H1 (cell line): ENCODE results near the gene TLK2. TPM values are rescaled to one million over a fixed set of nuclear protein-coding genes. Genes with fewer than 3 reads are reported as not detected.

Experiments used
- CTCF ChIA-PET: fragments of 300-600 bp; sonication (Branson Sonifier 250); formaldehyde crosslinking; loops from one replicate; lab custom pipeline; 2021; ENCODE audit not compliant: partially characterized antibody; lab: Charles Lee
- POLR2A ChIA-PET: fragments of 300-600 bp; sonication (Branson Sonifier 250); formaldehyde crosslinking; loops from one replicate; lab custom pipeline; 2021; ENCODE audit warnings: inconsistent platforms; ENCODE audit not compliant: partially characterized antibody; lab: Charles Lee
- DNase-seq, 2 experiments: peaks; one replicate each; pipeline versions ENCODE4 v3.0.0 to v3.0.0-alpha.2; 2010 to 2022; ENCODE audit warnings: low spot score in 2 of 2, low read depth in 1 of 2, mixed read lengths in 1 of 2
- FAIRE-seq: peaks from 2 replicates; lab custom pipeline; 2011; peaks lifted over from hg19 to GRCh38; lab: Jason Lieb, UNC
- H2AFZ ChIP-seq: 2 replicates; pipeline ENCODE4 v1.8.1; 2012; ENCODE audit warnings: low read length, inconsistent platforms
- H2AK5ac ChIP-seq: 2 replicates; pipeline ENCODE4 v1.6.1; 2013; ENCODE audit warnings: low read depth, low read length
- H2BK120ac ChIP-seq: replicated peaks from 2 replicates; pipeline ENCODE3; 2013; ENCODE audit warnings: low read depth, low read length, inconsistent platforms
- H2BK12ac ChIP-seq: 2 replicates; pipeline ENCODE4 v1.6.1; 2013; ENCODE audit warnings: low read depth, low read length
- H2BK15ac ChIP-seq: 2 replicates; pipeline ENCODE4 v1.6.1; 2013; ENCODE audit warnings: low read length
- H2BK20ac ChIP-seq: 2 replicates; pipeline ENCODE4 v1.6.1; 2013; ENCODE audit warnings: low read length
- H2BK5ac ChIP-seq: 2 replicates; pipeline ENCODE4 v1.6.1; 2013; ENCODE audit warnings: low read depth, low read length
- H3K14ac ChIP-seq: 2 replicates; pipeline ENCODE4 v1.6.1; 2013; ENCODE audit warnings: inconsistent platforms; ENCODE audit not compliant: insufficient read length
- H3K18ac ChIP-seq: 2 replicates; pipeline ENCODE4 v1.6.1; 2013; ENCODE audit warnings: low read length; ENCODE audit errors: extremely low read depth
- H3K23ac ChIP-seq: 2 replicates; pipeline ENCODE4 v1.6.1; 2013; ENCODE audit warnings: inconsistent platforms; ENCODE audit not compliant: insufficient read length
- H3K23me2 ChIP-seq: 2 replicates; pipeline ENCODE4 v1.6.1; 2013; ENCODE audit warnings: low read depth, low read length
- H3K27ac ChIP-seq: 2 replicates; pipeline ENCODE4 v1.6.1; 2011; ENCODE audit warnings: low read depth, low read length, inconsistent platforms
- H3K27me3 ChIP-seq, 4 experiments: replicated peaks in 1 of 4; 1 replicate in 1 of 4; 2 replicates in 3 of 4; pipeline versions ENCODE4 v1.6.1 to v1.8.1; 2011 to 2013; ENCODE audit warnings: low read length in 3 of 4, mild to moderate bottlenecking in 3 of 4, inconsistent platforms in 2 of 4, mixed read lengths in 2 of 4, moderate library complexity in 1 of 4; ENCODE audit not compliant: control insufficient read depth in 3 of 4, insufficient read depth in 3 of 4; ENCODE audit errors: extremely low read depth in 1 of 4
- H3K36me3 ChIP-seq, 4 experiments: 2 replicates each; pipeline versions ENCODE4 v1.6.1 to v1.8.1; 2011 to 2013; ENCODE audit warnings: mild to moderate bottlenecking in 4 of 4, low read length in 3 of 4, moderate library complexity in 2 of 4, control low read depth in 1 of 4, inconsistent platforms in 1 of 4; ENCODE audit not compliant: insufficient read depth in 4 of 4, control insufficient read depth in 2 of 4
- H3K4ac ChIP-seq: replicated peaks from 2 replicates; pipeline ENCODE3; 2013; ENCODE audit warnings: low read length, low read depth, mixed read lengths, inconsistent platforms; ENCODE audit not compliant: insufficient read length
- H3K4me1 ChIP-seq, 4 experiments: replicated peaks in 1 of 4; 1 replicate in 1 of 4; 2 replicates in 3 of 4; pipeline versions ENCODE4 v1.6.1 to v1.8.1; 2011 to 2013; ENCODE audit warnings: low read length in 3 of 4, inconsistent platforms in 2 of 4, mixed read lengths in 1 of 4; ENCODE audit not compliant: insufficient read depth in 4 of 4, control insufficient read depth in 3 of 4
- H3K4me2 ChIP-seq, 2 experiments: 2 replicates each; pipeline versions ENCODE4 v1.6.1 to v1.8.1; 2011 to 2013; ENCODE audit warnings: low read depth in 2 of 2, low read length in 2 of 2, control low read depth in 1 of 2, inconsistent platforms in 1 of 2, mild to moderate bottlenecking in 1 of 2; ENCODE audit not compliant: insufficient read depth in 1 of 2
- H3K4me3 ChIP-seq, 4 experiments: fragments of 200-600, 300-600 bp in 1 of 4; sonication (generic), shearing (Covaris generic), sonication (Bioruptor Twin) in 1 of 4; 2 replicates each; pipeline versions ENCODE4 v1.5.1 to v1.8.1; 2011 to 2016; ENCODE audit warnings: low read length in 4 of 4, low read depth in 3 of 4, control low read depth in 2 of 4, inconsistent platforms in 2 of 4, mild to moderate bottlenecking in 2 of 4, mixed read lengths in 1 of 4, moderate library complexity in 1 of 4; ENCODE audit not compliant: insufficient read depth in 2 of 4; ENCODE audit errors: extremely low read depth in 1 of 4
- H3K56ac ChIP-seq: replicated peaks from 2 replicates; pipeline ENCODE3; 2013; ENCODE audit warnings: low read depth, mild to moderate bottlenecking, mixed read lengths, low read length, inconsistent platforms; ENCODE audit not compliant: insufficient read length
- H3K79me1 ChIP-seq: 2 replicates; pipeline ENCODE4 v1.6.1; 2013; ENCODE audit warnings: low read depth, low read length, control low read depth
- H3K79me2 ChIP-seq, 2 experiments: 2 replicates each; pipeline versions ENCODE4 v1.6.1 to v1.8.1; 2012 to 2013; ENCODE audit warnings: low read length in 2 of 2, mild to moderate bottlenecking in 2 of 2, inconsistent platforms in 1 of 2; ENCODE audit not compliant: insufficient read depth in 2 of 2, control insufficient read depth in 1 of 2
- H3K9ac ChIP-seq, 4 experiments: replicated peaks in 1 of 4; 1 replicate in 1 of 4; 2 replicates in 3 of 4; pipeline versions ENCODE4 v1.6.1 to v1.8.1; 2011 to 2013; ENCODE audit warnings: low read depth in 3 of 4, low read length in 3 of 4, control low read depth in 2 of 4, mild to moderate bottlenecking in 2 of 4, moderate library complexity in 2 of 4, inconsistent platforms in 1 of 4; ENCODE audit errors: extremely low read depth in 1 of 4
- H3K9me3 ChIP-seq, 2 experiments: 2 replicates each; pipeline versions ENCODE4 v1.6.1 to v1.8.1; 2012 to 2013; ENCODE audit warnings: mild to moderate bottlenecking in 2 of 2, moderate library complexity in 2 of 2, control low read depth in 1 of 2, inconsistent platforms in 1 of 2, low read depth in 1 of 2, low read length in 1 of 2, mixed read lengths in 1 of 2; ENCODE audit not compliant: insufficient read depth in 2 of 2
- H4K20me1 ChIP-seq, 2 experiments: replicated peaks in 1 of 2; 2 replicates each; pipeline versions ENCODE3 to v1.8.1; 2011 to 2013; ENCODE audit warnings: inconsistent platforms in 2 of 2, low read length in 2 of 2, mild to moderate bottlenecking in 1 of 2; ENCODE audit not compliant: insufficient read depth in 2 of 2, control insufficient read depth in 1 of 2
- H4K5ac ChIP-seq: 2 replicates; pipeline ENCODE4 v1.6.1; 2013; ENCODE audit warnings: low read length, low read depth, mixed read lengths, inconsistent platforms; ENCODE audit not compliant: insufficient read length
- H4K8ac ChIP-seq: 2 replicates; pipeline ENCODE4 v1.8.0; 2013; ENCODE audit warnings: mild to moderate bottlenecking, moderate library complexity, low read length, inconsistent platforms; ENCODE audit not compliant: insufficient read depth; ENCODE audit errors: extremely low read depth
- H4K91ac ChIP-seq: replicated peaks from 2 replicates; pipeline ENCODE3; 2013; ENCODE audit warnings: low read length, mixed read lengths, inconsistent platforms; ENCODE audit not compliant: insufficient read length
- BCL11A ChIP-seq, 2 experiments: IDR thresholded peaks; one replicate each; pipeline ENCODE4 v1.6.1; 2011; ENCODE audit warnings: low read depth in 2 of 2, low read length in 2 of 2, mild to moderate bottlenecking in 2 of 2
- CEBPB ChIP-seq: IDR thresholded peaks from 2 replicates; pipeline ENCODE4 v1.6.1; 2012; ENCODE audit warnings: low read depth, low read length
- CHD2 ChIP-seq: IDR thresholded peaks from 2 replicates; pipeline ENCODE4 v1.6.1; 2012; ENCODE audit warnings: low read length, improper control_type of control experiment
- EZH2 ChIP-seq: fragments of 200-600 bp; sonication (generic); IDR thresholded peaks from 2 replicates; pipeline ENCODE4 v1.7.1; 2012; ENCODE audit warnings: low read depth, mild to moderate bottlenecking, moderate library complexity, low read length, inconsistent platforms; ENCODE audit not compliant: severe bottlenecking
- HDAC6 ChIP-seq: IDR thresholded peaks from one replicate; pipeline ENCODE4 v1.7.1; 2012; ENCODE audit warnings: low read depth, mild to moderate bottlenecking, inconsistent platforms, low read length, moderate library complexity
- KDM4A ChIP-seq: IDR thresholded peaks from one replicate; pipeline ENCODE4 v1.7.1; 2012; ENCODE audit warnings: low read depth, mild to moderate bottlenecking, moderate library complexity, low read length, inconsistent platforms; ENCODE audit not compliant: severe bottlenecking
- KDM5A ChIP-seq: fragments of 200-600 bp; IDR thresholded peaks from 2 replicates; pipeline ENCODE4 v1.7.1; 2012; ENCODE audit warnings: mild to moderate bottlenecking, low read length, inconsistent platforms, mixed read lengths
- MAX ChIP-seq: IDR thresholded peaks from 2 replicates; pipeline ENCODE4 v1.6.1; 2012; ENCODE audit warnings: inconsistent platforms
- RBBP5 ChIP-seq: IDR thresholded peaks from 2 replicates; pipeline ENCODE4 v1.7.1; 2012; ENCODE audit warnings: low read depth, mild to moderate bottlenecking, inconsistent platforms, low read length, moderate library complexity, borderline replicate concordance
- RXRA ChIP-seq: IDR thresholded peaks from 2 replicates; pipeline ENCODE4 v1.6.1; 2011; ENCODE audit warnings: low read depth, mild to moderate bottlenecking, low read length, moderate library complexity; ENCODE audit not compliant: insufficient read depth
- SP1 ChIP-seq: IDR thresholded peaks from 2 replicates; pipeline ENCODE4 v1.6.1; 2011; ENCODE audit warnings: low read depth, low read length
- SP2 ChIP-seq: IDR thresholded peaks from 2 replicates; pipeline ENCODE4 v1.6.1; 2012; ENCODE audit warnings: mild to moderate bottlenecking, low read length, inconsistent platforms
- USF2 ChIP-seq: IDR thresholded peaks from 2 replicates; pipeline ENCODE4 v1.6.1; 2011; ENCODE audit warnings: low read length, improper control_type of control experiment
- ZNF274 ChIP-seq: IDR thresholded peaks from 2 replicates; pipeline ENCODE4 v1.7.0; 2012; ENCODE audit warnings: low read length, borderline replicate concordance; ENCODE audit errors: extremely low read depth
- WGBS, 2 experiments: shearing (Covaris generic) in 1 of 2; methylation state at CpG; one replicate each; pipeline versions ENCODE4 v1.1.6 to v1.1.7; 2013 to 2015; ENCODE audit warnings: low lambda C conversion rate in 2 of 2, mixed read lengths in 2 of 2, inconsistent platforms in 1 of 2, low coverage in 1 of 2, missing lambda C conversion rate in 1 of 2; ENCODE audit not compliant: insufficient replicate concordance in 2 of 2, insufficient coverage in 1 of 2, insufficient read length in 1 of 2; ENCODE audit errors: extremely low coverage in 1 of 2, missing lambda C conversion rate in 1 of 2; 5-methylcytosine and 5-hydroxymethylcytosine counted together
- polyA plus RNA-seq, 7 experiments: library from polyadenylated mRNA; depleted of rRNA in 3 of 7; stranded (reverse) in 5 of 7; unstranded in 2 of 7; fragments of >200 nt in 5 of 7; fragments of 200-250 nt in 2 of 7; gene quantifications; 1 replicate in 5 of 7; 2 replicates in 1 of 7; 4 replicates in 1 of 7; pipeline versions ENCODE4 v1.2.1 to v1.2.3, GENCODE V29; 2011 to 2013; ENCODE audit warnings: missing spikeins in 2 of 7, mixed read lengths in 2 of 7
- total RNA-seq: library from RNA; stranded (reverse); fragmentation: NEBNext Ultra II Directional; extraction: Animal tissue kit (Norgen Biotek cat#: 25700); gene quantifications from 2 replicates; pipeline ENCODE4 v1.2.1, GENCODE V29; 2021

TLK2 gene
- total and polyA plus RNA-seq, 2 of the 8 experiments (the other 6 are each of a cell fraction or from before 2014, with no cell fraction given), result 43.1 to 59.9 TPM

- H3K18ac ChIP-seq, result no peak overlapping the region
- H3K27me3 ChIP-seq, result no peaks in the 10 kb centered on the region
- no peak overlapping the region for H4K91ac ChIP-seq
- 83% methylated on average over 1 of the region's 1 CpG; no CpG with 5 or more reads in 1 of the 2 experiments for WGBS, 2 experiments
- no peaks in the 10 kb centered on the region for H3K79me2 ChIP-seq
- no peaks in the 10 kb centered on the region for H3K4me1 ChIP-seq
- H3K79me1 ChIP-seq, result no peaks in the 10 kb centered on the region
- no peak overlapping the region for H3K27ac ChIP-seq
- H2BK15ac ChIP-seq, result no peak overlapping the region
- no peak overlapping the region for H3K56ac ChIP-seq
- H3K23ac ChIP-seq, result no peak overlapping the region
- CTCF ChIA-PET, result interaction anchor here (0.6 to 0.8 kb wide), 4 partner anchors 13 to 50 kb away, joined by 3 to 4 read pairs (median 4); no protein-coding TSS in a partner anchor
- H3K23me2 ChIP-seq, result no peaks in the 10 kb centered on the region
- H3K4me3 ChIP-seq, result no peak overlapping the region
- H2BK5ac ChIP-seq, result no peak overlapping the region
- POLR2A ChIA-PET, result no interaction called here
- no peaks in the 10 kb centered on the region for H3K9me3 ChIP-seq
- H4K5ac ChIP-seq, result no peak overlapping the region
- peaks cover 2 to 34% (median 14%) of the 10 kb centered on the region in 4 experiments; a peak in 6 of 8 replicates for H3K36me3 ChIP-seq
- H4K8ac ChIP-seq, result no peak overlapping the region
- no peak overlapping the region for H3K4ac ChIP-seq
- H2BK20ac ChIP-seq, result no peak overlapping the region
- DNase-seq, result no peak
- peaks cover 0 to 3% of the 10 kb centered on the region in 2 experiments for H4K20me1 ChIP-seq
- no peak overlapping the region for H2BK120ac ChIP-seq
- H3K14ac ChIP-seq, result no peak overlapping the region
- FAIRE-seq, result no peak
- no peak overlapping the region for H2AK5ac ChIP-seq
- H2BK12ac ChIP-seq, result no peak overlapping the region
- no peak overlapping the region for H3K9ac ChIP-seq
- no peak overlapping the region for H3K4me2 ChIP-seq
- H2AFZ ChIP-seq, result no peak overlapping the region
- TF ChIP-seq USF2 (no peak), ZNF274 (no peak), KDM4A (no peak), EZH2 (no peak), BCL11A (IDR thresholded peaks at IDR 0.05; ENCODE audit: low read depth in 2 of 2, low read length in 2 of 2) (no peak), HDAC6 (no peak), RXRA (no peak), KDM5A (no peak), CEBPB (no peak), RBBP5 (no peak), MAX (no peak), SP2 (no peak), SP1 (no peak), CHD2 (no peak)
Observed at GRCh38 chr17:62565817-62566216, 87.2 kb downstream of the TLK2 start.
